ENCODE results near the gene TSTD1. TPM values are rescaled to one million over a fixed set of nuclear protein-coding genes. Genes with fewer than 3 reads are reported as not detected.

TSTD1 gene
- total and polyA plus RNA-seq, 10 of the 15 experiments (the other 5 are each of a cell fraction or from before 2014, with no cell fraction given) = 33.3 to 145 (median 89.4) TPM

DNA sequence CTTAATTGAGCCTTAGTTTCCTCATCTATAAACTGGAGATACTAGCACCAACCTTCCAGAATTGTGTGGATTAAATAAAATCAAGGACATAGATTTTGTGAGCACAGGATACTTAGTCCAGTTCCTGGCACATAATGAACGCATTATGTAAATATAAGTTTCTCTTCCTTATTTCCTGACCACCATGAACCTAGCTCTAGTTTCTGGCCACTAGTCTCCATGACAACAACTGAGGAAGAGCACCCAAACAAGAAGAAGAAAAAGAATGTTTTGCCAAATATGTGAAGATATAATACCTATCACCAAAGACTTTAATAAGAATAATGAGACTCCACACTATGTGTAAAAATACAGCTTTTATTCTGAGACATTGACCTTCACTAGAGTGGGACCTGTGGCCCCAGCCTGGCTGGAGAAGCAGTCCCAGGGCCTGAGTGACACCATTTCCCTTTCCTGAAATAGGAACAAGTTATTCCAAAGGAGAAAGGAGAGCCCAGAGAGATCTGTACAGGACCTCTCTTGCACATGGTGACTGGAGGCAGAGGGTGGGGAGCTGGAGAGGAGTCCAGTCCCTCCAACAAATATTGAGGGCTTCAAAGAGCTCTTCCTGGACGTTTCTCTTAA, 8.0 kb upstream of the TSTD1 start (continued):
- TF ChIP-seq, protein P1, sequence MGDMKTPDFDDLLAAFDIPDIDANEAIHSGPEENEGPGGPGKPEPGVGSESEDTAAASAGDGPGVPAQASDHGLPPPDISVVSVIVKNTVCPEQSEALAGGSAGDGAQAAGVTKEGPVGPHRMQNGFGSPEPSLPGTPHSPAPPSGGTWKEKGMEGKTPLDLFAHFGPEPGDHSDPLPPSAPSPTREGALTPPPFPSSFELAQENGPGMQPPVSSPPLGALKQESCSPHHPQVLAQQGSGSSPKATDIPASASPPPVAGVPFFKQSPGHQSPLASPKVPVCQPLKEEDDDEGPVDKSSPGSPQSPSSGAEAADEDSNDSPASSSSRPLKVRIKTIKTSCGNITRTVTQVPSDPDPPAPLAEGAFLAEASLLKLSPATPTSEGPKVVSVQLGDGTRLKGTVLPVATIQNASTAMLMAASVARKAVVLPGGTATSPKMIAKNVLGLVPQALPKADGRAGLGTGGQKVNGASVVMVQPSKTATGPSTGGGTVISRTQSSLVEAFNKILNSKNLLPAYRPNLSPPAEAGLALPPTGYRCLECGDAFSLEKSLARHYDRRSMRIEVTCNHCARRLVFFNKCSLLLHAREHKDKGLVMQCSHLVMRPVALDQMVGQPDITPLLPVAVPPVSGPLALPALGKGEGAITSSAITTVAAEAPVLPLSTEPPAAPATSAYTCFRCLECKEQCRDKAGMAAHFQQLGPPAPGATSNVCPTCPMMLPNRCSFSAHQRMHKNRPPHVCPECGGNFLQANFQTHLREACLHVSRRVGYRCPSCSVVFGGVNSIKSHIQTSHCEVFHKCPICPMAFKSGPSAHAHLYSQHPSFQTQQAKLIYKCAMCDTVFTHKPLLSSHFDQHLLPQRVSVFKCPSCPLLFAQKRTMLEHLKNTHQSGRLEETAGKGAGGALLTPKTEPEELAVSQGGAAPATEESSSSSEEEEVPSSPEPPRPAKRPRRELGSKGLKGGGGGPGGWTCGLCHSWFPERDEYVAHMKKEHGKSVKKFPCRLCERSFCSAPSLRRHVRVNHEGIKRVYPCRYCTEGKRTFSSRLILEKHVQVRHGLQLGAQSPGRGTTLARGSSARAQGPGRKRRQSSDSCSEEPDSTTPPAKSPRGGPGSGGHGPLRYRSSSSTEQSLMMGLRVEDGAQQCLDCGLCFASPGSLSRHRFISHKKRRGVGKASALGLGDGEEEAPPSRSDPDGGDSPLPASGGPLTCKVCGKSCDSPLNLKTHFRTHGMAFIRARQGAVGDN (IDR thresholded peaks at IDR 0.05) = no peak
- TF ChIP-seq ZNF384 (IDR thresholded peaks at IDR 0.05; ENCODE audit: borderline replicate concordance, low read depth, low read length) = no peak
- no peak for TF ChIP-seq KAT2A (conservative IDR thresholded peaks at IDR 0.05; ENCODE audit: control insufficient read depth, low read depth, low read length)
- TF ChIP-seq ESRRA (IDR thresholded peaks at IDR 0.05; ENCODE audit: low read length) = no peak
- no peak for TF ChIP-seq YY1 (IDR thresholded peaks at IDR 0.05; ENCODE audit: low read depth, low read length)
- TF ChIP-seq SP1 (IDR thresholded peaks at IDR 0.05; ENCODE audit: low read depth, low read length) = peak; percentile 54
- TF ChIP-seq MYB (IDR thresholded peaks at IDR 0.05; ENCODE audit: borderline replicate concordance, low read depth, low read length) = no peak
- TF ChIP-seq MXI1 (IDR thresholded peaks at IDR 0.05; ENCODE audit: low read depth, low read length) = peak; percentile 71
- TF ChIP-seq TCF3 (IDR thresholded peaks at IDR 0.05; ENCODE audit: borderline replicate concordance, insufficient read depth, low read depth, low read length) = no peak
- TF ChIP-seq NFYA (IDR thresholded peaks at IDR 0.05; ENCODE audit: borderline replicate concordance, low read depth, low read length) = no peak
- TF ChIP-seq NR2C1 (IDR thresholded peaks at IDR 0.05) = no peak
- TF ChIP-seq, protein P2, sequence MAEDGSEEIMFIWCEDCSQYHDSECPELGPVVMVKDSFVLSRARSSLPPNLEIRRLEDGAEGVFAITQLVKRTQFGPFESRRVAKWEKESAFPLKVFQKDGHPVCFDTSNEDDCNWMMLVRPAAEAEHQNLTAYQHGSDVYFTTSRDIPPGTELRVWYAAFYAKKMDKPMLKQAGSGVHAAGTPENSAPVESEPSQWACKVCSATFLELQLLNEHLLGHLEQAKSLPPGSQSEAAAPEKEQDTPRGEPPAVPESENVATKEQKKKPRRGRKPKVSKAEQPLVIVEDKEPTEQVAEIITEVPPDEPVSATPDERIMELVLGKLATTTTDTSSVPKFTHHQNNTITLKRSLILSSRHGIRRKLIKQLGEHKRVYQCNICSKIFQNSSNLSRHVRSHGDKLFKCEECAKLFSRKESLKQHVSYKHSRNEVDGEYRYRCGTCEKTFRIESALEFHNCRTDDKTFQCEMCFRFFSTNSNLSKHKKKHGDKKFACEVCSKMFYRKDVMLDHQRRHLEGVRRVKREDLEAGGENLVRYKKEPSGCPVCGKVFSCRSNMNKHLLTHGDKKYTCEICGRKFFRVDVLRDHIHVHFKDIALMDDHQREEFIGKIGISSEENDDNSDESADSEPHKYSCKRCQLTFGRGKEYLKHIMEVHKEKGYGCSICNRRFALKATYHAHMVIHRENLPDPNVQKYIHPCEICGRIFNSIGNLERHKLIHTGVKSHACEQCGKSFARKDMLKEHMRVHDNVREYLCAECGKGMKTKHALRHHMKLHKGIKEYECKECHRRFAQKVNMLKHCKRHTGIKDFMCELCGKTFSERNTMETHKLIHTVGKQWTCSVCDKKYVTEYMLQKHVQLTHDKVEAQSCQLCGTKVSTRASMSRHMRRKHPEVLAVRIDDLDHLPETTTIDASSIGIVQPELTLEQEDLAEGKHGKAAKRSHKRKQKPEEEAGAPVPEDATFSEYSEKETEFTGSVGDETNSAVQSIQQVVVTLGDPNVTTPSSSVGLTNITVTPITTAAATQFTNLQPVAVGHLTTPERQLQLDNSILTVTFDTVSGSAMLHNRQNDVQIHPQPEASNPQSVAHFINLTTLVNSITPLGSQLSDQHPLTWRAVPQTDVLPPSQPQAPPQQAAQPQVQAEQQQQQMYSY (CRISPR knock-in tag; IDR thresholded peaks at IDR 0.05) = no peak
- TF ChIP-seq CREB1 (IDR thresholded peaks at IDR 0.05; ENCODE audit: low read depth) = no peak
- TF ChIP-seq, protein P3, sequence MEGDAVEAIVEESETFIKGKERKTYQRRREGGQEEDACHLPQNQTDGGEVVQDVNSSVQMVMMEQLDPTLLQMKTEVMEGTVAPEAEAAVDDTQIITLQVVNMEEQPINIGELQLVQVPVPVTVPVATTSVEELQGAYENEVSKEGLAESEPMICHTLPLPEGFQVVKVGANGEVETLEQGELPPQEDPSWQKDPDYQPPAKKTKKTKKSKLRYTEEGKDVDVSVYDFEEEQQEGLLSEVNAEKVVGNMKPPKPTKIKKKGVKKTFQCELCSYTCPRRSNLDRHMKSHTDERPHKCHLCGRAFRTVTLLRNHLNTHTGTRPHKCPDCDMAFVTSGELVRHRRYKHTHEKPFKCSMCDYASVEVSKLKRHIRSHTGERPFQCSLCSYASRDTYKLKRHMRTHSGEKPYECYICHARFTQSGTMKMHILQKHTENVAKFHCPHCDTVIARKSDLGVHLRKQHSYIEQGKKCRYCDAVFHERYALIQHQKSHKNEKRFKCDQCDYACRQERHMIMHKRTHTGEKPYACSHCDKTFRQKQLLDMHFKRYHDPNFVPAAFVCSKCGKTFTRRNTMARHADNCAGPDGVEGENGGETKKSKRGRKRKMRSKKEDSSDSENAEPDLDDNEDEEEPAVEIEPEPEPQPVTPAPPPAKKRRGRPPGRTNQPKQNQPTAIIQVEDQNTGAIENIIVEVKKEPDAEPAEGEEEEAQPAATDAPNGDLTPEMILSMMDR (IDR thresholded peaks at IDR 0.05 in 2 of 3, conservative IDR thresholded peaks at IDR 0.05 in 1 of 3; ENCODE audit: control insufficient read depth in 2 of 3, extremely low read depth in 1 of 3, insufficient read depth in 1 of 3, low read depth in 3 of 3, low read length in 3 of 3) = no peak
- TF ChIP-seq TBL1XR1 (IDR thresholded peaks at IDR 0.05; ENCODE audit: low read depth, low read length) = peak; percentile 54
- TF ChIP-seq, protein P4, sequence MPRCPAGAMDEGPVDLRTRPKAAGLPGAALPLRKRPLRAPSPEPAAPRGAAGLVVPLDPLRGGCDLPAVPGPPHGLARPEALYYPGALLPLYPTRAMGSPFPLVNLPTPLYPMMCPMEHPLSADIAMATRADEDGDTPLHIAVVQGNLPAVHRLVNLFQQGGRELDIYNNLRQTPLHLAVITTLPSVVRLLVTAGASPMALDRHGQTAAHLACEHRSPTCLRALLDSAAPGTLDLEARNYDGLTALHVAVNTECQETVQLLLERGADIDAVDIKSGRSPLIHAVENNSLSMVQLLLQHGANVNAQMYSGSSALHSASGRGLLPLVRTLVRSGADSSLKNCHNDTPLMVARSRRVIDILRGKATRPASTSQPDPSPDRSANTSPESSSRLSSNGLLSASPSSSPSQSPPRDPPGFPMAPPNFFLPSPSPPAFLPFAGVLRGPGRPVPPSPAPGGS (IDR thresholded peaks at IDR 0.05; ENCODE audit: borderline replicate concordance, insufficient read depth, low read depth, low read length, poor library complexity, severe bottlenecking) = no peak
- TF ChIP-seq, protein P5, sequence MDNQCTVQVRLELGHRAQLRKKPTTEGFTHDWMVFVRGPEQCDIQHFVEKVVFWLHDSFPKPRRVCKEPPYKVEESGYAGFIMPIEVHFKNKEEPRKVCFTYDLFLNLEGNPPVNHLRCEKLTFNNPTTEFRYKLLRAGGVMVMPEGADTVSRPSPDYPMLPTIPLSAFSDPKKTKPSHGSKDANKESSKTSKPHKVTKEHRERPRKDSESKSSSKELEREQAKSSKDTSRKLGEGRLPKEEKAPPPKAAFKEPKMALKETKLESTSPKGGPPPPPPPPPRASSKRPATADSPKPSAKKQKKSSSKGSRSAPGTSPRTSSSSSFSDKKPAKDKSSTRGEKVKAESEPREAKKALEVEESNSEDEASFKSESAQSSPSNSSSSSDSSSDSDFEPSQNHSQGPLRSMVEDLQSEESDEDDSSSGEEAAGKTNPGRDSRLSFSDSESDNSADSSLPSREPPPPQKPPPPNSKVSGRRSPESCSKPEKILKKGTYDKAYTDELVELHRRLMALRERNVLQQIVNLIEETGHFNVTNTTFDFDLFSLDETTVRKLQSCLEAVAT (IDR thresholded peaks at IDR 0.05) = no peak
